Astrocyte of the cerebellum (primary cell): ENCODE data around the gene UBE2E3.

ENCODE experiments used
- DNase-seq: peaks from one replicate; pipeline ENCODE4 v3.0.0-alpha.2; 2011; ENCODE audit warnings: low read depth
- H3K4me3 ChIP-seq: 2 replicates; pipeline ENCODE4 v1.5.1; 2011; ENCODE audit warnings: mild to moderate bottlenecking, low read depth, low read length, moderate library complexity
- CTCF ChIP-seq: IDR thresholded peaks from 2 replicates; pipeline ENCODE4 v1.5.1; 2012; ENCODE audit warnings: low read length, low read depth, moderate library complexity, mild to moderate bottlenecking; ENCODE audit errors: missing control alignments
- in situ Hi-C: cut with HindIII; loops from 2 replicates; pipeline ENCODE4 v1.10.0; 2017; ENCODE audit warnings: low sequenced_read_pairs

Gene UBE2E3

GRCh38 chr2:180955101-180955500, 25.3 kb upstream of the UBE2E3 start:
- H3K4me3 ChIP-seq = no peak overlapping the region
- DNase-seq = no peak
- no peak for TF ChIP-seq CTCF
- in situ Hi-C loops = no loop called here

- DNase-seq = no peak
- in situ Hi-C loops = no loop called here
- H3K4me3 ChIP-seq = no peak overlapping the region
- TF ChIP-seq CTCF = no peak
These were observed 20.6 kb upstream of the UBE2E3 start for GRCh38 chr2:180959787-180960186.

- TF ChIP-seq CTCF = no peak
- in situ Hi-C loops = no loop called here
- no peak for DNase-seq
- no peak overlapping the region for H3K4me3 ChIP-seq
These were observed 19.4 kb upstream of the UBE2E3 start for GRCh38 chr2:180960982-180961381.

GRCh38 chr2:180962727-180963314, 17.6 kb upstream of the UBE2E3 start:
- TF ChIP-seq CTCF = no peak
- in situ Hi-C loops = no loop called here
- H3K4me3 ChIP-seq = no peak overlapping the region
- DNase-seq = no peak

- no peak for DNase-seq
- no peak for TF ChIP-seq CTCF
- in situ Hi-C loops = no loop called here
- H3K4me3 ChIP-seq = no peak overlapping the region
These were observed 14.0 kb upstream of the UBE2E3 start for GRCh38 chr2:180966378-180966777.

- no peak for TF ChIP-seq CTCF
- no peak for DNase-seq
- in situ Hi-C loops = no loop called here
These were observed 11.3 kb upstream of the UBE2E3 start for GRCh38 chr2:180969124-180969523.

GRCh38 chr2:180970016-180970415, 10.4 kb upstream of the UBE2E3 start:
- H3K4me3 ChIP-seq = no peak overlapping the region
- TF ChIP-seq CTCF = no peak
- in situ Hi-C loops = no loop called here
- no peak for DNase-seq

More at GRCh38 chr2:180969124-180969523, 11.3 kb upstream of the UBE2E3 start:
- H3K4me3 ChIP-seq = no peak overlapping the region
